CD14-positive monocyte (primary cell): ENCODE results near the gene DDX20. TPM values are rescaled to one million over a fixed set of nuclear protein-coding genes. Genes with fewer than 3 reads are reported as not detected.
A peak's percentile ranks its signal among the peaks of the same experiment; 100 is the strongest.

ENCODE experiments used
- DNase-seq, 3 donors: peaks; one replicate each; pipeline ENCODE4 v3.0.0-alpha.2; 2011 to 2022
- H2AFZ ChIP-seq: 2 replicates; pipeline ENCODE4 v1.6.0; 2012; ENCODE audit warnings: mild to moderate bottlenecking, low read depth, low read length, inconsistent platforms; ENCODE audit not compliant: insufficient read depth, poor library complexity, severe bottlenecking
- H3K27ac ChIP-seq, 2 donors: 1 replicate in 1 of 2; 2 replicates in 1 of 2; pipeline ENCODE4 v1.5.1; 2012 to 2013; ENCODE audit warnings: low read length in 2 of 2, control low read depth in 1 of 2, inconsistent platforms in 1 of 2, low read depth in 1 of 2, mild to moderate bottlenecking in 1 of 2
- H3K27me3 ChIP-seq, 2 donors: one replicate each; pipeline versions ENCODE4 v1.6.0 to v1.6.1; 2011 to 2013; ENCODE audit warnings: low read length in 2 of 2; ENCODE audit not compliant: control insufficient read depth in 2 of 2, insufficient read depth in 2 of 2
- H3K36me3 ChIP-seq, 2 donors: replicated peaks in 1 of 2; 1 replicate in 1 of 2; 2 replicates in 1 of 2; pipeline versions ENCODE4 v1.5.1 to v1.6.1; 2012 to 2013; ENCODE audit warnings: low read length in 2 of 2, control low read depth in 1 of 2, inconsistent platforms in 1 of 2, mild to moderate bottlenecking in 1 of 2; ENCODE audit not compliant: insufficient read depth in 2 of 2, control insufficient read depth in 1 of 2
- H3K4me1 ChIP-seq, 2 donors: 1 replicate in 1 of 2; 2 replicates in 1 of 2; pipeline versions ENCODE4 v1.5.1 to v1.6.1; 2012 to 2013; ENCODE audit warnings: low read length in 2 of 2, control low read depth in 1 of 2, inconsistent platforms in 1 of 2, mild to moderate bottlenecking in 1 of 2, moderate library complexity in 1 of 2; ENCODE audit not compliant: insufficient read depth in 2 of 2, control insufficient read depth in 1 of 2
- H3K4me2 ChIP-seq: replicated peaks from 2 replicates; pipeline ENCODE3; 2012; ENCODE audit warnings: low read length, moderate library complexity, mild to moderate bottlenecking; ENCODE audit not compliant: poor library complexity, severe bottlenecking; ENCODE audit errors: extremely low read depth
- H3K4me3 ChIP-seq, 3 experiments: fragments of 200-600 bp in 1 of 3; sonication (generic) in 1 of 3; replicated peaks in 1 of 3; 1 replicate in 2 of 3; 2 replicates in 1 of 3; pipeline ENCODE4 v1.5.1; 2011 to 2013; ENCODE audit warnings: low read length in 3 of 3, mild to moderate bottlenecking in 3 of 3, control low read depth in 2 of 3, low read depth in 2 of 3, inconsistent platforms in 1 of 3, moderate library complexity in 1 of 3
- H3K79me2 ChIP-seq: 2 replicates; pipeline ENCODE4 v1.6.0; 2012; ENCODE audit warnings: mild to moderate bottlenecking, control low read depth, inconsistent platforms, low read length, moderate library complexity; ENCODE audit not compliant: insufficient read depth
- H3K9ac ChIP-seq: 2 replicates; pipeline ENCODE4 v1.6.0; 2017; ENCODE audit warnings: low read length, mild to moderate bottlenecking; ENCODE audit not compliant: insufficient read depth, poor library complexity, severe bottlenecking
- H3K9me3 ChIP-seq, 2 donors: replicated peaks in 1 of 2; 1 replicate in 1 of 2; 2 replicates in 1 of 2; pipeline versions ENCODE4 v1.5.1 to v1.6.1; 2012 to 2013; ENCODE audit warnings: low read length in 2 of 2, control low read depth in 1 of 2; ENCODE audit not compliant: control insufficient read depth in 1 of 2, insufficient read depth in 1 of 2
- H4K20me1 ChIP-seq: 2 replicates; pipeline ENCODE4 v1.6.0; 2012; ENCODE audit warnings: mild to moderate bottlenecking, low read length, control low read depth, moderate library complexity; ENCODE audit not compliant: insufficient read depth
- H3K27ac Mint-ChIP-seq, 7 donors: one replicate each; pipeline ENCODE4 v1.8.0; 2020; ENCODE audit warnings: mild to moderate bottlenecking in 7 of 7, mixed read lengths in 7 of 7, moderate library complexity in 6 of 7, inconsistent platforms in 2 of 7
- H3K27me3 Mint-ChIP-seq, 3 donors: one replicate each; pipeline ENCODE4 v1.8.0; 2021 to 2022; ENCODE audit warnings: low read depth in 3 of 3, mild to moderate bottlenecking in 3 of 3, mixed read lengths in 3 of 3, moderate library complexity in 3 of 3, inconsistent platforms in 1 of 3
- H3K36me3 Mint-ChIP-seq, 2 donors: one replicate each; pipeline ENCODE4 v1.8.0; 2020; ENCODE audit warnings: mixed read lengths in 2 of 2, inconsistent platforms in 1 of 2, mild to moderate bottlenecking in 1 of 2
- H3K4me1 Mint-ChIP-seq: one replicate; pipeline ENCODE4 v1.8.0; 2020; ENCODE audit warnings: mild to moderate bottlenecking, mixed read lengths
- H3K4me3 Mint-ChIP-seq, 2 donors: one replicate each; pipeline ENCODE4 v1.8.0; 2020; ENCODE audit warnings: mild to moderate bottlenecking in 2 of 2, mixed read lengths in 2 of 2, moderate library complexity in 1 of 2
- H3K9me3 Mint-ChIP-seq, 7 donors: one replicate each; pipeline ENCODE4 v1.8.0; 2020 to 2022; ENCODE audit warnings: mixed read lengths in 7 of 7, mild to moderate bottlenecking in 6 of 7, moderate library complexity in 6 of 7, inconsistent platforms in 2 of 7
- CTCF ChIP-seq: fragments of 200-600 bp; IDR thresholded peaks from one replicate; pipeline ENCODE4 v1.8.0; 2022; ENCODE audit warnings: antibody characterized with exemption, mild to moderate bottlenecking
- WGBS: methylation state at CpG from one replicate; pipeline ENCODE4 v1.1.5; 2013; ENCODE audit warnings: missing lambda C conversion rate; ENCODE audit not compliant: insufficient coverage; 5-methylcytosine and 5-hydroxymethylcytosine counted together
- intact Hi-C, 2 donors: fragments of 100-400 bp; cut with micrococcal nuclease; formaldehyde crosslinking; loops; one replicate each; pipeline versions ENCODE4 v1.15.0 to v1.15.1; 2023
- polyA plus RNA-seq, 3 donors: library from polyadenylated mRNA; depleted of rRNA in 1 of 3; unstranded in 2 of 3; stranded (reverse) in 1 of 3; fragments of 300-500 nt in 2 of 3; fragments of >200 nt in 1 of 3; fragmentation: Illumina TruSeq in 2 of 3; gene quantifications; 1 replicate in 2 of 3; 2 replicates in 1 of 3; pipeline ENCODE4 v1.2.3, GENCODE V29; 2012 to 2021

DDX20 gene
- polyA plus RNA-seq, 3 donors, result 3.1 to 4.1 (median 4.0) TPM

- Mint-ChIP-seq H3K9me3 (peaks cover 0 to 2% (median 0%) of the 10 kb centered on the region in 7 donors), H3K4me3 (no peak overlapping the region), H3K4me1 (peaks cover 17% of the 10 kb centered on the region), H3K27me3 (peaks cover 0 to 6% (median 2%) of the 10 kb centered on the region in 3 donors), H3K36me3 (peaks cover 0 to 3% of the 10 kb centered on the region in 2 donors), H3K27ac (peak overlapping the region in 1 of 7 donors; percentile 34)
- H3K9me3 ChIP-seq, result no peaks in the 10 kb centered on the region
- no peak overlapping the region for H3K9ac ChIP-seq
- H3K4me1 ChIP-seq, result peaks cover 11 to 12% of the 10 kb centered on the region in 2 donors
- no peak overlapping the region for H3K27ac ChIP-seq
- H3K79me2 ChIP-seq, result no peaks in the 10 kb centered on the region
- WGBS, result 95% methylated on average over 3 of the region's 3 CpGs
- no peaks in the 10 kb centered on the region for H3K27me3 ChIP-seq
- intact Hi-C loops, result loop anchor here (5.0 to 10.0 kb wide), 2 partner anchors 32 to 265 kb away; no protein-coding TSS in a partner anchor
- H3K4me2 ChIP-seq, result no peak overlapping the region
- no peak for TF ChIP-seq CTCF
- no peak for DNase-seq
- no peak overlapping the region for H3K4me3 ChIP-seq
- H3K36me3 ChIP-seq, result no peaks in the 10 kb centered on the region
- no peaks in the 10 kb centered on the region for H4K20me1 ChIP-seq
- H2AFZ ChIP-seq, result no peak overlapping the region
Measured at GRCh38 chr1:111749628-111750027, 6.1 kb upstream of the DDX20 start.

- H3K27ac ChIP-seq, result no peak overlapping the region
- Mint-ChIP-seq H3K4me1 (peaks cover 23% of the 10 kb centered on the region), H3K4me3 (no peak overlapping the region), H3K36me3 (peaks cover 0 to 3% of the 10 kb centered on the region in 2 donors), H3K27ac (no peak overlapping the region), H3K27me3 (peaks cover 0 to 4% (median 2%) of the 10 kb centered on the region in 3 donors), H3K9me3 (peaks cover 0 to 2% (median 0%) of the 10 kb centered on the region in 7 donors)
- no peak overlapping the region for H2AFZ ChIP-seq
- H3K4me1 ChIP-seq, result peaks cover 16 to 18% of the 10 kb centered on the region in 2 donors
- 67% methylated on average over 1 of the region's 2 CpGs for WGBS
- H3K4me3 ChIP-seq, result no peak overlapping the region
- H3K36me3 ChIP-seq, result no peaks in the 10 kb centered on the region
- no peaks in the 10 kb centered on the region for H4K20me1 ChIP-seq
- no peak for DNase-seq
- H3K27me3 ChIP-seq, result no peaks in the 10 kb centered on the region
- H3K9ac ChIP-seq, result no peak overlapping the region
- H3K79me2 ChIP-seq, result no peaks in the 10 kb centered on the region
- no peaks in the 10 kb centered on the region for H3K9me3 ChIP-seq
- no peak for TF ChIP-seq CTCF
- intact Hi-C loops, result loop anchor here in 1 of 2 donors (5.0 kb wide), 1 partner anchor 34 kb away; no protein-coding TSS in a partner anchor
- no peak overlapping the region for H3K4me2 ChIP-seq
Measured at GRCh38 chr1:111750856-111751255, 4.8 kb upstream of the DDX20 start.
